Suppressor macrophage treated with lipopolysaccharide for 1 hour (primary cell): ENCODE results near the gene SLC35E4.
"Not testable (repeated sequence)": the region's sequence is repeated elsewhere in the genome, so short reads cannot be mapped to it uniquely, and the experiment has no call there.

Source experiments
- DNase-seq, 3 donors: peaks; one replicate each; pipeline ENCODE4 v3.0.0-alpha.2; 2020 to 2022

The SLC35E4 gene

DNA sequence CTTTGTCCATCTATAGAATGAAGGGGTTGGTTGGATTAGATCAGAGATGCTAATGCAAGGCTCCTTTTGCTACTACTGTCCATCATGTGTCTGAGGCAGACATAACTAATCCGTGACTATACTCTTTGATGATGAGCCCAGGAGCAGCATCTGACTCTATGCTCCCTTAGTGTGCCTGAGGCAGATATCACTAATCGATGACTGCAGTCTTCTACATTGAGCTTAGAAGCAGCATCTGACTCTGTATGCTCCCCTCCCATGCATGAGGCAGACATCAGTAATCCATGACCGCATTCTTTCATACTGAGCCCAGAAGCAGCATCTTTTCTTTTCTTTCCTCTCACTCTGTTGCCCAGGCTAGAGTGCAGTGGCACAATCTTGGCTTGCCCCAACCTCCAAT, 24.4 kb upstream of the SLC35E4 start:
- no peak for DNase-seq

DNA sequence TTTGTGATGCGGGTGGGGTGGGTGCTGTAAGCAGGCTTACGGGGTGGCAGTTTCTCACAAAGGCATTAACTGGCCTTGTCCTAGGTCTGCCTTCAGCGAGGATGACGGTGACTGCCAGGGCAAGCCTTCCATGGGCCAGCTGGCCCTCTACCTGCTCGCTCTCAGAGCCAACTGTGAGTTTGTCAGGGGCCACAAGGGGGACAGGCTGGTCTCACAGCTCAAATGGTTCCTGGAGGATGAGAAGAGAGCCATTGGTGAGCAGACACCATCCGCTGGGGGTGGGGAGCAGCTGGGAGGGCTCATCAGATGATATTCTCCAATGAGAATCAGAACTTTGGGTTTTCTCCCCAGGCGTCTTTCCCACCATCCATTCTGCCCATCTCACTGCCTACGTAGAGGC, 22.8 kb upstream of the SLC35E4 start:
- DNase-seq: no peak

DNA sequence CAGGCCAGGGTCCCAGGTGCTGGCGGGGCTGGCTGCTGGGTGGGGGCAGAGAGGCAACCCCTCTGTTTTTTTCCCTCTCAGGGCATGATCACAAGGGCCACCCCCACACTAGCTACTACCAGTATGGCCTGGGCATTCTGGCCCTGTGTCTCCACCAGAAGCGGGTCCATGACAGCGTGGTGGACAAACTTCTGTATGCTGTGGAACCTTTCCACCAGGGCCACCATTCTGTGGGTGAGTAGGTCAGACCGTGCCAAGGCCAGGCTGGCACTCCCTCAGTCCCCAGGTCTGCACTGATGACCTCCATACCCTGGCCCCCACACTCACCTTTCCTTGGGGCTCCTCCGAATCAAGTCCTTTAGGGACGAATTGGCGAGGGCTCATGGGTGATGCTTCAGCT, 21.3 kb upstream of the SLC35E4 start:
- DNase-seq: no peak

DNA sequence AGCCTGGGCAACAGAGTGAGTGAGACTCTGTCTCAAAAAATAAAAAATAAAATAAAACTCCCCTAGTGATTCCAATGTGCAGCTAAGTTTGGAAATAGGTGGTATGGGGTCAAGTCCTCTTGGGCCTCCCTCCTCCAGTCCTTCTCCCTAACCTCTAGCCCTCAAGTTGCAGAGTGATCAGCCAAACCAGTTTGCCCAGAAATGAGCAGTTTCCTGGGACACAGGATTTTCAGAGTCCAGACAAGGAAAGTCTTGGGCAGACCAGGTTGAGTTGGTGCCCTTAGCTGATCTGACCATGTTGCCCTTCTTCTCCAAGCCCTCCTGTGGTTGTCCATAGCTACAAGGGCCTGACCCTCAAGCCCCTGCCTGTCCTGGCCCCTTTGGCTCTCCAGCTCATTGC, 20.7 kb upstream of the SLC35E4 start:
- DNase-seq: no peak

DNA sequence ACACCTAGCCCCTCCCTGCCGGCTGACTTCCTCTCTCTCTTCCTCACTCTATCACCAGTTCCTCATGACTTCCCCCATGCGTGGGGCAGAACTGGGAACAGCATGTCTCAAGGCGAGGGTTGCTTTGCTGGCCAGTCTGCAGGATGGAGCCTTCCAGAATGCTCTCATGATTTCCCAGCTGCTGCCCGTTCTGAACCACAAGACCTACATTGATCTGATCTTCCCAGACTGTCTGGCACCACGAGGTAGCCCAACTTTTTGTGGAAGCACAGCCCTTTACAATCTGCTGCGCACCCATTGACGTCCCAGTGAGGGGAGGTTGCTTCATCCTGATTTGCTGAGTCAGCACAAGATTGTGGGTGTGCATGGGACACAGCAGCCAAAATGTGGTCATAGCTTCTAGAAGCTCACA, 20.0 kb upstream of the SLC35E4 start:
- DNase-seq: peak in 2 of 3 donors; percentile 15 to 45

DNA sequence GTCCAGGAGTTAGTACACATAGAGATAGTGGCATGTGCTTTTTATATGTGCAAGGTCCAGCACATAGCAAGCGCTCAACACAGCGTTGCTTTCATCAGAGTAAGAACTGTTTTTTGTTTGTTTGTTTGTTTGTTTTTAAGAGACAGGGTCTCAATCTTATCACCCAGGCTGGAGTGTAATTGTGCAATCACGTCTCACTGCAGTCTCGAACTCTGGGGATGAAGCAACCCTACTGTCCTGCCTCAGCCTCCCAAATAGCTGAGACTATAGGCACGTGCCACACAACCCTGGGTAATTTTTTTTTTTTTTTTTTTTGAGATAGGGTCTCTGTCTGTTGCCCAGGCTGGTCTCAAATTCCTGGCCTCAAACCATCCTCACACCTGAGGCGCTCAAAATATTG, 17.8 kb upstream of the SLC35E4 start:
- no peak for DNase-seq

DNA sequence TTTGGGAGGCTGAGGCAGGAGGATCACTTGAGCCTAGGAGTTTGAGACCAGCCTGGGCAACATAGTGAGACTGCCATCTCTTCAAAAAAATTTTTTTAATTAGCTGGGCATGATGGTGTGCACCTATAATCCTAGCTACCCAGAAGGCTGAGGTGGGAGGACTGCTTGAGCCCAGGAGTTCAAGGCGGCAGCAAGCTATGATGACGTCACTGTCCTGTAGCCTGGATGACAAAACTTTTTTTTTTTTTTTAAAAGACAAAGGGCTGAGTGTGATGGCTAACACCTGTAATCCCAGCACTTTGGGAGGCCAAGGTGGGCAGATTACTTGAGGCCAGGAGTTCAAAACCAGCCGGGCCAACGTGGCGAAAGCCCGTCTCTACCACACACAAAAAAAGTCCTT, 15.7 kb upstream of the SLC35E4 start:
- DNase-seq: not testable (repeated sequence)

DNA sequence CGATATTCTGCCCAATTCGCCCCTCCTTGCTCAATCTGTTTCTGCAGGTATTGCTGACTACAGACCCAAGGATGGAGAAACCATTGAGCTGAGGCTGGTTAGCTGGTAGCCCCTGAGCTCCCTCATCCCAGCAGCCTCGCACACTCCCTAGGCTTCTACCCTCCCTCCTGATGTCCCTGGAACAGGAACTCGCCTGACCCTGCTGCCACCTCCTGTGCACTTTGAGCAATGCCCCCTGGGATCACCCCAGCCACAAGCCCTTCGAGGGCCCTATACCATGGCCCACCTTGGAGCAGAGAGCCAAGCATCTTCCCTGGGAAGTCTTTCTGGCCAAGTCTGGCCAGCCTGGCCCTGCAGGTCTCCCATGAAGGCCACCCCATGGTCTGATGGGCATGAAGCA, 9.2 kb upstream of the SLC35E4 start:
- DNase-seq: no peak

DNA sequence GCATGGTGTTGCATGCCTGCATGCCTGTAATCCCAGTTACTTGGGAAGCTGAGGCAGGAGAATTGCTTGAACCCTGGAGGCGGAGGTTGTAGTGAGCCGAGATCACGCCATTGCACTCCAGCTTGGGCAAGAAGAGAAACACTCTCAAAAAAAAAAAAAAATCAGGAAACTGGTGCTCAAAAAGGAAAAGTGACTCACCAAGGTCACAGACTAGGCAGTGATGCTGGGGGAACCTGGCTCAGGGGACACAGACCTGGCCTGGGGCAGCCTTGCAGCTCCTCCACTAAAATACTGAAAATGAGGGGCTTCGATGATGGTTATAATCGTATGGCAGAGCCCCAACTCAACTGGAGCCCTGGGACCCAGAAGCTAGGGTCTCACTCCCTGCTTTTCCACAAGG, 8.1 kb upstream of the SLC35E4 start:
- peak; percentile 45 to 55 (median 50) for DNase-seq

DNA sequence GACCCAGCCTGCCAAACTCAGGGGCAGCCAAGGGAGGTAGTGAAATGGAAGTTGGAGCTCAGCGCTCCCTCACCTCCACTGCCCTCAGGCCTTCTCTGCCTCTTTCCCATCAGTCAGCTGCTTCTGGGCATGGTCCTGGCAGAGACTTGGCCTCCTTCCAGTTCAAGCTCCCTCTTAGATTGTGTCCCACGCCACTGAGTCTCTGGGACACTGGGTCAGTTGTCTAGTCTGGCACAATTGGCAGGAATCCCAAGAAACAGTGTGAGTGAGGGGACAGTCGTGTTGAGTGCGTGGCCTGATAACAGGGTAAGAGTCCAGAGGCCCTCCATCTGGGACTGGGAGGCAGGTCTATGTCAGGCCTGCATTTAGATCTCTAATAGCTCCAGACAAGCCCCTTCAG, 7.1 kb upstream of the SLC35E4 start:
- DNase-seq: no peak

DNA sequence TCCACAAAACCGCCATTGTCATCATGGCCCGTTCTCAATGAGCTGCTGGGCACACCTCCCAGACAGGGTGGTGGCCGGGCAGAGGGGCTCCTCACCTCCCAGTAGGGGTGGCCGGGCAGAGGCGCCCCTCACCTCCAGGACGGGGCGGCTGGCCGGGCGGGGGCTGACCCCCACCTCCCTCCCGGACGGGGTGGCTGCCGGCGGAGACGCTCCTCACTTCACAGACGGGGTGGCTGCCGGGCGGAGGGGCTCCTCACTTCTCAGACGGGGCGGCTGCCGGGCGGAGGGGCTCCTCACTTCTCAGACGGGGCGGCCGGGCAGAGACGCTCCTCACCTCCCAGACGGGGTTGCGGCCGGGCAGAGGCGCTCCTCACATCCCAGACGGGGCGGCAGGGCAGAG, 4.1 kb upstream of the SLC35E4 start:
- not testable (repeated sequence) for DNase-seq

DNA sequence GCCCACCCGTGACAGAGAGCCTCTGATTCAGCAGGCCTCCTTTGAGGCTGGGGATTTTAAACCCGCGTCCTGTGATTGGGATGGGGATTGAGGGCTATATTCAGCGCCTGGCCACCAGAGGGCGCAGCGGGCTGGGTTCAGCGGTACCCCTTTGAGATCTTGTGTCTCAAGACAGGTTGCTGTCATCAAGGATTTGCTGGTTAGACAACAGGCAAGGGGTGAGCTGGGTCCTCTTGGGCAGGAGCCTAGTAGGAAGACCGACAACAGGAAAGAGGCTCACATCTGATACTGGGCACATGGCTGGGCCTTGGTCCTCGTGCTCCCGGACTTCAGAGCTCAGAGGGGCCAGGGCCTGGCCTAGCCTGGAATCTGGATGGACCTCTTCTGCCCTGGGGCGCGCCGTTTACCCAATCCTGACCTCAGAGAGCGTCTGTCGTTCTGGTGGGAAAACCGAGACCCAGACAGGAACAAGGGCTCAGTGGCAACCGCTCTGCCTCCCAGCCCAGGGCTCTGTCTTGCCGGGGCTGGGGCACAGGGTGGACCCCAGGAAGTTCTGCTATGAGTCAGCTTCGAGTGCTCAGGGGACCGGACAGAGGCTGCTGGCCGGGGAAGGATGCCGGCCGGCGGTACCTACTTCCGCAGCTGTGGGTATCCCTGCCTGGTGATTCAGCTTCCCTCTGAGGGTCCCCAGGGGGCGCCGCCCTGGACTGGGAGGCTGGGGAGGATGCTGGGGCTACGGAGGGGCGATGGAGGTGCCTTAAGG, 929 bp upstream of the SLC35E4 start:
- peak; percentile 97 to 98 (median 97) for DNase-seq

DNA sequence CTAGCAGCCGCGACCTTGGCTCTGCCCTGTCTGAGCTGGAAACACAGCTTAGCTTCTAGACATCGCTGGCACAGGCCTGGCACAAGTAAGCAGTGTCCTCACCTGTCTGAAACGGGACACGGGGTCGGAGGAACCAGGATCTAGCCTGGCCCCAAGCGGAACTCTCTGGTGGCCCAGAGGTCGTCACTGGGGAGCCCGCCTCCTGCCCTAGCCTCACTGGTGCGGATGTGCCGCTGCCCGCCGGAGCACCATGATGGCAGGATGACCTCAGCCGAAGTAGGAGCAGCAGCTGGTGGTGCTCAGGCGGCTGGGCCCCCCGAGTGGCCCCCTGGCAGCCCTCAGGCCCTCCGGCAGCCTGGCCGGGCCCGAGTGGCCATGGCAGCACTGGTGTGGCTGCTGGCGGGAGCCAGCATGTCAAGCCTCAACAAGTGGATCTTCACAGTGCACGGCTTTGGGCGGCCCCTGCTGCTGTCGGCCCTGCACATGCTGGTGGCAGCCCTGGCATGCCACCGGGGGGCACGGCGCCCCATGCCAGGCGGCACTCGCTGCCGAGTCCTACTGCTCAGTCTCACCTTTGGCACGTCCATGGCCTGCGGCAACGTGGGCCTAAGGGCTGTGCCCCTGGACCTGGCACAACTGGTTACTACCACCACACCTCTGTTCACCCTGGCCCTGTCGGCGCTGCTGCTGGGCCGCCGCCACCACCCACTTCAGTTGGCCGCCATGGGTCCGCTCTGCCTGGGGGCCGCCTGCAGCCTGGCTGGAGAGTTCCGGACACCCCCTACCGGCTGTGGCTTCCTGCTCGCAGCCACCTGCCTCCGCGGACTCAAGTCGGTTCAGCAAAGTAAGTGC, 871 bp downstream of the SLC35E4 start:
- DNase-seq: peak in 1 of 3 donors; percentile 25

DNA sequence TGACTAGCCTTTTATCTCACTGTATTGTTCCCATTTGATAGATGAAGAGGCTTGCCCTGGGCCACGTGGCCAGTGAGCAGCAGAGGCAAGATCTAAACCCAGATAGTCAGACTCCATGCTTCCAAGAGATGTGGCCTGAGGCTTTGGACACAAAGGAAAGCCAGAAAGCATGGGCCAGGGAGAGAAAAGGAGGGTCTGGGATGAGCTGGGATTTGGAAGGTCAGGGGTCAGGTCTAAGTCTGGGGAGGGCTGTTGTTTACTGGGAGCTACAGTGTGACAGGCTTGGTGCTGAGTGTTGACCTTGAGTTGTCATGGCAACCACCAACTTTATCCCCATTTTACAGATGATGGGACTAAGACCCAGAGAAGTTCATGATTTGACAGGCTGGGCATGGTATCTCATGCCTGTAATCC, 2.1 kb downstream of the SLC35E4 start:
- DNase-seq: no peak

DNA sequence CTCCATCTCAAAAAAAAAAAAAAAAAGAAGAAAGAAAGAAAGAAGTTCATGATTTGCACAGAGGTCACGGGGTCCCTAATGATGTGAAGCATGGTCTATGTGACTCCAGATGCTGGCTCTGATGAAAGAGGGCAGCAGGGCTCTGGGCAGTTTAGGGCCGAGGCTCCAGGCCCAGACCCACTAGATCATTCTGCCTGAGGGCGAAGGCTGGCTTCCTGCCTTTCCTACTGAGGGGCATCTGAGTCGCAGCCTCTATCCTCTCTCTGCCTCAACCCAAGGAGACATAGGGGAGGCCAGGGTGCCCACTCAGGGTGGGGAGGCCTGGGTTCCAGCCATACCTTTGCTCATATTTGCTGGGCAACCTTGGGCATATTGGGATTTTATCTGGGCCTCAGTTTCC, 4.8 kb downstream of the SLC35E4 start:
- no peak for DNase-seq

DNA sequence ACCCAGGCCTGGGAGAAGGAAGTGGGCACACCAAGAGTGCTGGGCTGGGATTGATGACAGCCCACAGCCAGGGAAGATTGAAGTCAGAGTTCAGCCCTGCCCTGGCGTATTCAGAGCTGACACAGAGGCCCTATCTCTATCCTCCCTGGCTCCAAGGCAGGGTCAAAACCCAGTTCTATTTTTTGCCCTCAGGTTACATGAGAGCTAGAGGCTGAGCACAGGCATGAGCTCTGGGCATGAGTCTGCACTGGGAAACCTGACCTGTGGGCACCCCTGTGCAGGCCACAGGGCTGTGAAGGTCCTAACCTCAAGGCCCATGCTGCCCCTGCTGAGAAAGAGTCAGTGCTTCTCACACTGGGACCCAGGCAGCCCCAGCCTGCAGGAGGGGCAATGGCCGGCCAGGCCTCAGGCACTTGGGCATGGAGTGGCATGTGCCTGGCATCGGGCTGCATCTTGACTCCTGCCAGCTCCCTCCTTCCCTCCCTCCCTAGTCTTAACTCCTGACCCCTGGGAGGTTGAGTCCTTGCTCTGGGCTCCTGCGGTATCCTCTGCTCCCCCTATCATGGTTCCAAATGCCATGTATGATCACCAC, 5.4 kb downstream of the SLC35E4 start:
- DNase-seq: no peak

DNA sequence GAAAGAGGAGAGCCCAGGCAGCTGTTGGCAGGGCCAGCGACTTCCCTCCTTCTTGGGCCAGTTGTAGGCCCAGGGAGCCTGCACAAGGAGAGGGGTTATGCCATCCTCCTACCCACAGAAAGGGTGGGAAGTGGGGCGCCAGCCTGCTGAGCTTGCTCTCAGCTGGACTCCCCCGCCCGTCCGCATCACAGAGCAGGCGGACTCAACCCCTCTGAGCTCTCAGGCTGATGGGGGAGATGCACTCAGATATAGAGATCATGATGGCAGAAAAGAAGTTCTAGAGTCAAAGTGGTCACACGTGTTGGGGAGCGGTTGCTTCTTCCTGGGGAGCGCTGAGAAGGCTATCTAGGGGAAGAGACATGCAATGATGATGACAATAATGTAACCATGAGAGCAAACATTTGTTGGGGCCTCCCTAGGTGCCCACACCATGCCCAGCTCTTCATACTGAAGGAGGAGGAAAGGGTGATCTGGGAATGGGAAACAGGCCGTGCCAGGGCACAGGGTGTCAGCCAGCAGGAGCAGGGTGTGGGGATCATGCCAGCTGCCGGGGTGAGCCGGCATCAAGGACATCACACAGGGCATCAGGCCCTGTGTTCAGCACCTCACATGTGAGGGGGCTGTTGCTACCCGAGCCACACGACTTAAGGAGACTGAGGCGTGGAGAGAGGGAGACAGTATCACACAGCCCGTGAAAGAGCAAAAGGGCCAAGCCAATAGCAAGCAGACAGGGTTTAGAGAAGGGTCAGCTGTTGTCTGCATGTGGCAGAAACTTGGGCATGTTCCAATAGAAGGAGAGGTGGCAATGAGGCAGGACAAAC, 7.7 kb downstream of the SLC35E4 start:
- DNase-seq: no peak

DNA sequence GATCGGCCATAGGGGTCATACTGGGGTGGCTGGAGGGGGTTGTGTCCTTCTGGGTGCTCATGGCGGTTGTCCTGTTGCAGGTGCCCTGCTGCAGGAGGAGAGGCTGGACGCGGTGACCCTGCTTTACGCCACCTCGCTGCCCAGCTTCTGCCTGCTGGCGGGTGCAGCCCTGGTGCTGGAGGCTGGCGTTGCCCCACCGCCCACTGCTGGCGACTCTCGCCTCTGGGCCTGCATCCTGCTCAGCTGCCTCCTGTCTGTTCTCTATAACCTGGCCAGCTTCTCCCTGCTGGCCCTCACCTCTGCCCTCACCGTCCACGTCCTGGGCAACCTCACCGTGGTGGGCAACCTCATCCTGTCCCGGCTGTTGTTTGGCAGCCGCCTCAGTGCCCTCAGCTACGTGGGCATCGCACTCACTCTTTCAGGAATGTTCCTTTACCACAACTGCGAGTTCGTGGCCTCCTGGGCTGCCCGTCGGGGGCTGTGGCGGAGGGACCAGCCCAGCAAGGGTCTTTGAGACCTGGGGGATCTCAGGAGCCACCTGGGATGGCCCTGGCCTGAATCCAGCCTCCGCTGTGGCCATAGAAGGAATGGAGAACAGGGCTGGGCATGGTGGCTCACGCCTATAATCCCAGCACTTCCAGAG, 11.1 kb downstream of the SLC35E4 start:
- no peak for DNase-seq

DNA sequence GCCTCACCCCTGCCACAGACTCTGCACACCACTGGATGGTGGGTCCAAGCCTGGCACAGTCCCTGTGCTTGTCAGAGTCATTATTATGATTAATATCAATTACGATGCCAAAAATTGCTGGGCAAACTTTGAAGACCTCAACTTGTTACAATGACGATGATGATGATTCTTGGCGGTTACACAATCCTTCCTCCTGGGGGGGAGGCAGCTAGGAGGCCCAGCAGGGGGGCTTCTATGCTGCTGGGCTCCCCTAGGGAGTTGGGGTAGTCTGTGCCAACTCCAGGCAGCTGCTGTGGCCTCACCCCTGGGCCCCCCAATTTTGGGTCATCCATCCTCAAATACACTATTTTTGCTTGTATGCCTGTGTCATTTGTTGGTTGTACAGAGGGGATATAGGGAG, 12.0 kb downstream of the SLC35E4 start:
- DNase-seq: no peak

DNA sequence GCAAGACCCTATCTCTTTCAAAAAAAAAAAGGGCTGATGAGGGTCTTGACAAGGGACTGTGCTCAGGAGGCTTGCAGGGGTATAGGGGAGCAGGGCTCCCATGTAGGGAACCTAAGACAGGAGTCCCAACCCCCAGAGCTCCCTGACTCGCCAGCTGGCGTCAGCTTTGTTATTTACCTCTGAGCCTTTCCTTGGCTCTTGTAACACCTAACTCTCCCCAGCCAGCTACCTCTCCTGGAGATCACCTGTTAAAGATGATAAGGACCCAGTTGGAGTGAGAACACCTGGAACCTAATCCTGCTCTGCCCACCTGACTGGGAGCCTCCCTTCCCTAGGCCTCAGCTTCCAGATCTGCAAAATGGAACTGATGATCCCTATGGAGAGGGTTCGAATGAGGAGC, 13.2 kb downstream of the SLC35E4 start:
- no peak for DNase-seq

DNA sequence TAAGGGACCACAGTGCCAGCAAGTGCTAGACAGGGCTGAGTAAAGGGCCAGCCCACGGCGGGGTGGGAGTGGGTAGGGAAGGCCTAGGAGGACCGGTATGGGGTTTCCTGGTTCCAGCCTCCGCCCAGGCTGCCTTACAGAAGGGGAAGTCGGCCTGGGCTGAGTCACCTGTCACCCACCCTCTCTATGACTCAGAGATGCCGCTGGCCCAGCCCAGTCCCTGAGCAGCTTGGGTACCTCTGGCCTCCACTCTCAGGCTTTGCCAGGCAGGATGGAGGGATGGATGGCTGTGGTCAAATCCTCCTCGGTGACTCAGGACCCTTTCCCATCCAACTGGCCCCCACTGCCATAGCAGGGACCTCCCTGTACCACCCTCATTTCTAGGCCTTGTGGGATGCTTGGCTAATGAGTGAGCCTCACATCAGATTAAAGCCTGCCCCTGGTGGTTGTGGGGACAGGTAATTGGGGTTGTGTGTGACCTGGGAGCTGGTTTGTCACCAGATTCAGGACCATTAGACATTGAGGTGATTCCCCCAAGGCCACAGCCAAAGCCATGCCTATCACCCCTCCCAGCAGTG, 13.9 kb downstream of the SLC35E4 start:
- DNase-seq: peak; percentile 96 to 97 (median 96)

DNA sequence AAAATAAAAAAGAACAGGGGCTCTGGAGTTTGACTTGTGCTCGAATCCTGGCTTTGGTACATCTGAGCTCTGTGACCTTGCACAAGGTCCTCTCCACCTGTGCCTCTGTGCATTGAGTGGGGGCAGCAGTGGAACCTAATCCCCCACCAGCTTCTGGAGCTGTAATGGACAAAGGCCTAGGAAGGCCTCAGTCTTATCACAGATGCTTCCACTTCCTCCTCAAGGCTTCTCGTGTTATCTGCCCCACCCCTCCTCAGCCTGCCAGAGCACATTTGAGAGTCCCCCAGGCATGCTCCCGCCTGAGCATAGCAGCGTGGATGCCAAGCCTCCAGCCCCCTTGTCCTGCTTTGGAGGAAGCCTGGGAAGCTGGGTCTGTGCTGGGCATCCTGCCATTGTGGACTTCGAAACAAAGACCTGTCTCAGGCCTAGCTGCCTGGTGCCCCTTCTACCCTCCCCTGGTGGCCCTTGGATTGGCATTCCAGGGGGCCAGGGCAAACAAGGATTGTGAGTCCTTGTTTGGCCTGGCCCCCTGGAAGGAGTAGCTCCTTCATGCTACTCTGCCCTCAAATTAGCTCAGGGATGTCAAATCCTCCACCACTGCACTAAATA, 15.0 kb downstream of the SLC35E4 start:
- no peak for DNase-seq
